PC-3 (cell line): Measurements from ENCODE around the gene TMCC2. TPM values are rescaled to one million over a fixed set of nuclear protein-coding genes. Genes with fewer than 3 reads are reported as not detected.

ENCODE experiments used
- ATAC-seq: fragments of 200-7000 bp; cut with Tn5 transposase; 2 replicates; pipeline ENCODE4 v1.9.1; 2020; ENCODE audit warnings: mild to moderate bottlenecking, moderate library complexity
- BruUV-seq: library from RNA; stranded (reverse); fragments of 400-500 nt; replicated peaks from 2 replicates; lab custom pipeline; 2021; lab: Mats Ljungman, UMichigan
- CTCF ChIA-PET: fragments of 300-600 bp; sonication (Branson Sonifier 250); formaldehyde crosslinking; loops from one replicate; lab custom pipeline; 2022; ENCODE audit warnings: antibody characterized with exemption; lab: Charles Lee
- POLR2A ChIA-PET: fragments of 300-600 bp; sonication (Branson Sonifier 250); formaldehyde crosslinking; loops from one replicate; lab custom pipeline; 2022; ENCODE audit warnings: antibody characterized with exemption; ENCODE audit not compliant: unreplicated experiment; lab: Charles Lee
- DNase-seq: peaks from one replicate; pipeline ENCODE4 v3.0.0-alpha.2; 2015
- H2AFZ ChIP-seq: fragments of 300-600 bp; sonication (generic); 2 replicates; pipeline ENCODE4 v1.6.0; 2016; ENCODE audit warnings: antibody characterized with exemption, low read length
- H3F3A ChIP-seq: fragments of 300-600 bp; sonication (generic); one replicate; pipeline ENCODE4 v1.6.0; 2017; ENCODE audit warnings: antibody characterized with exemption, low read length, control low read depth, mild to moderate bottlenecking; ENCODE audit not compliant: unreplicated experiment
- H3K27ac ChIP-seq: fragments of 300-600 bp; sonication (generic); 2 replicates; pipeline ENCODE4 v1.5.1; 2016; ENCODE audit warnings: mild to moderate bottlenecking, low read length
- H3K27me3 ChIP-seq: fragments of 300-600 bp; sonication (generic); 2 replicates; pipeline ENCODE4 v1.6.1; 2016; ENCODE audit warnings: low read length, mixed read lengths
- H3K36me3 ChIP-seq: fragments of 300-600 bp; sonication (generic); 2 replicates; pipeline ENCODE4 v1.6.1; 2016; ENCODE audit warnings: low read depth, mixed run types, low read length, mixed read lengths
- H3K4me1 ChIP-seq: fragments of 300-600 bp; sonication (generic); 2 replicates; pipeline ENCODE4 v1.5.1; 2016; ENCODE audit warnings: low read length; ENCODE audit not compliant: insufficient read depth
- H3K4me2 ChIP-seq: fragments of 300-600 bp; sonication (generic); 2 replicates; pipeline ENCODE4 v1.6.0; 2016; ENCODE audit warnings: low read length
- H3K4me3 ChIP-seq: fragments of 300-600 bp; sonication (generic); 2 replicates; pipeline ENCODE4 v1.5.1; 2016; ENCODE audit warnings: mild to moderate bottlenecking, low read length, mixed read lengths
- H3K79me2 ChIP-seq: fragments of 300-600 bp; sonication (generic); 2 replicates; pipeline ENCODE4 v1.6.1; 2017; ENCODE audit warnings: low read length, mixed read lengths
- H3K9ac ChIP-seq: fragments of 300-600 bp; sonication (generic); 2 replicates; pipeline ENCODE4 v1.6.0; 2016; ENCODE audit warnings: mild to moderate bottlenecking, low read length
- H3K9me2 ChIP-seq: fragments of 300-600 bp; sonication (generic); replicated peaks from 2 replicates; pipeline ENCODE4 v1.6.1; 2016; ENCODE audit warnings: mixed run types, low read length, mixed read lengths
- H3K9me3 ChIP-seq: fragments of 300-600 bp; sonication (generic); 2 replicates; pipeline ENCODE4 v1.6.1; 2016; ENCODE audit warnings: low read length, mixed read lengths
- H4K20me1 ChIP-seq: fragments of 300-600 bp; sonication (generic); 2 replicates; pipeline ENCODE4 v1.6.1; 2016; ENCODE audit warnings: low read length, mixed read lengths
- EZH2 ChIP-seq: fragments of 300-600 bp; sonication (generic); IDR thresholded peaks from one replicate; pipeline ENCODE4 v1.6.1; 2017; ENCODE audit warnings: antibody characterized with exemption, mild to moderate bottlenecking, low read length; ENCODE audit not compliant: unreplicated experiment
- EZH2phosphoT487 ChIP-seq: fragments of 300-600 bp; sonication (generic); IDR thresholded peaks from 2 replicates; pipeline ENCODE4 v1.6.1; 2018; ENCODE audit warnings: mild to moderate bottlenecking, antibody characterized with exemption, low read length, borderline replicate concordance
- intact Hi-C: fragments of 100-400 bp; cut with micrococcal nuclease; formaldehyde crosslinking; loops from 2 replicates; pipeline ENCODE4 v1.9.0; 2023
- total RNA-seq: library from RNA; depleted of rRNA; stranded (reverse); fragments of >200 nt; gene quantifications from 2 replicates; pipeline ENCODE4 v1.2.3, GENCODE V29; 2014
- TF ChIP-seq, protein P1 (sequence below): fragments of 300-600 bp; sonication (generic); conservative IDR thresholded peaks from 2 replicates; pipeline ENCODE4 v1.5.1; 2017; ENCODE audit warnings: antibody characterized with exemption, low read depth, mild to moderate bottlenecking, low read length

Gene TMCC2
- total RNA-seq, 1 experiment from 2014 or later = 8.7 TPM

DNA sequence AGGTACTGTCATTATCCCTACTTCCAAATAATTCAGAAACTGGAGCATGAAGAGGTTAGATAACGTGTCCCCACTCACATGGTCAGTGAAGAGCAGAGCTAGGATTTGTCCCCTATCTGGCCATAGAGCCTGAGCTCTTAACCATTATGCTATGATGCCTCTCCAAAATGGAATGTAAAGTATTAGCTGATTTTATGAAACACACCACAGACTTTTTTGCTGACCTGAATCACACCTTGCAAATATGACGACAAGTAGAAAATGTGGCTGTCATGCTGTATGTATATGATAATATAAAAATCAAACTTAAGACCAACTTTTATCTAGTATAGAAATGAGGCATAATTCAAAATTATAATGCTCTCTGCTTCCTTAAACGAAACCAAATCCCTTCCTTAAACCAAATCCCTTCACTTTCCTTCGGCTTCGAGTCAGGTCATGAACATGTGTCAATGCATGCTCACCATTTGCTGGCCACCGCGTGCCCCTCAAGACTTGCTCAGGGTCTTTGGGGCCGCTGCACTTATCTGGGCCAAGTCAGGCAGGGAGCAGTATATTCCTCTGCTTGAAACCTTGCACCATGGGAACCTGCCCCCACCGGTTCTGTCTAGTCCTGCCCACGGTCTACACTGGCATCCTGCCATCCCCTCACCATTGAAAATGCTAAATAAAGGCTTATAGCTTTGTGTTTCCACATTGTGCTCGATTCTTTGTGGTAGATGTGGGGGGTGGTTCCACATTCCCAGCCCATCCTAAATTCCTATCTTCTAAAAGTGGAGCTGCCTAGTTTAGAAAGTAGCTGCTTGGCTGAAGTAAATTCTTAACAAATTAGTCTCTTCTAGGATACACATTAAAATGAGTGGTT lies 1.6 kb upstream of the TMCC2 start:
- no peak overlapping the region for H3K4me3 ChIP-seq
- CTCF ChIA-PET = no interaction called here
- BruUV-seq = no TSS peak

DNA sequence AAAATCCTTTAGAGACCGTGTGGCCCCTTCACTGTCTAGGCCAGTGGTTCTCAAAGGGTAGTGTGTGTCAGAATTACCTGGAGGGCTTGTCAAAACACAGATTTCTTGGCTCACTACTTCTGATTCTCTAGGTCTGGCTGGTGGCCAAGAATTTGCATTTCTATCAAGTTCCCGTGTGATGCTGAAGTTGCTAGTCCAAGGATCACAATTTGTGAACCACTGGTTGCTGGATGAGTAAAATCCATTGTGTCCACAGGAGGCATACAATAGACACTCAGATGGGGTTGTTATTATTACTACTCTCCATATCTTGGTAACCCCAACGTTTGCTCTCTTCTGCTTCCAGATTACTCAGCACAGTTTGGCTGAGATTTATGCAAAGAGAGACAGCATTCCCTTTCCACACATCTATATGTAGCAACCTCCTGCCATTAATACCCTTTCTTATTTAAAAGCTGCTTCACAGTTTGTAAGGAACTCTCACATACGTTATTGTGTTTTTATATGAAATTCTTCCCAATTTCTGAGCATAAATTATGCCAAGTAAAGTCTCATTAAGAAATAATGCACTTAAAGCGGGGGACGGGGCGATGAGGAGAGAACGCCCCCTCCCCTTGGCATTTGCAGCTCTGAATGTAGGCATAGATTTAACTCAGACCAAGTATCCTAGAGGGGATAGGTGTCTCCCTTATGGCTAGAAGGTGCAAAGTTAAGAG lies 720 bp upstream of the TMCC2 start:
- no peaks in the 10 kb centered on the region for H3K36me3 ChIP-seq
- ChIA-PET CTCF (interaction anchor here (0.5 kb wide), 1 partner anchor 85 kb away, joined by 3 read pairs; no protein-coding TSS in a partner anchor), POLR2A (interaction anchor here (0.6 kb wide), 1 partner anchor 19 kb away, joined by 3 read pairs; no protein-coding TSS in a partner anchor)
- H4K20me1 ChIP-seq = no peaks in the 10 kb centered on the region
- no peaks in the 10 kb centered on the region for H3K27me3 ChIP-seq
- BruUV-seq = no TSS peak
- H2AFZ ChIP-seq = peak overlapping the region; percentile 92
- H3K79me2 ChIP-seq = no peaks in the 10 kb centered on the region
- intact Hi-C loops = loop anchor here (1.0 to 5.0 kb wide), 2 partner anchors 50 to 105 kb away; no protein-coding TSS in a partner anchor
- peak overlapping the region; percentile 41 for H3K9ac ChIP-seq
- peak overlapping the region; percentile 96 for H3K4me2 ChIP-seq
- no peaks in the 10 kb centered on the region for H3F3A ChIP-seq
- no peaks in the 10 kb centered on the region for H3K9me2 ChIP-seq
- peak overlapping the region; percentile 75 for H3K4me3 ChIP-seq
- no peak overlapping the region for H3K27ac ChIP-seq
- no peaks in the 10 kb centered on the region for H3K9me3 ChIP-seq
- DNase-seq = peak; percentile 63
- H3K4me1 ChIP-seq = peaks cover 19% of the 10 kb centered on the region
- TF ChIP-seq, protein P1, sequence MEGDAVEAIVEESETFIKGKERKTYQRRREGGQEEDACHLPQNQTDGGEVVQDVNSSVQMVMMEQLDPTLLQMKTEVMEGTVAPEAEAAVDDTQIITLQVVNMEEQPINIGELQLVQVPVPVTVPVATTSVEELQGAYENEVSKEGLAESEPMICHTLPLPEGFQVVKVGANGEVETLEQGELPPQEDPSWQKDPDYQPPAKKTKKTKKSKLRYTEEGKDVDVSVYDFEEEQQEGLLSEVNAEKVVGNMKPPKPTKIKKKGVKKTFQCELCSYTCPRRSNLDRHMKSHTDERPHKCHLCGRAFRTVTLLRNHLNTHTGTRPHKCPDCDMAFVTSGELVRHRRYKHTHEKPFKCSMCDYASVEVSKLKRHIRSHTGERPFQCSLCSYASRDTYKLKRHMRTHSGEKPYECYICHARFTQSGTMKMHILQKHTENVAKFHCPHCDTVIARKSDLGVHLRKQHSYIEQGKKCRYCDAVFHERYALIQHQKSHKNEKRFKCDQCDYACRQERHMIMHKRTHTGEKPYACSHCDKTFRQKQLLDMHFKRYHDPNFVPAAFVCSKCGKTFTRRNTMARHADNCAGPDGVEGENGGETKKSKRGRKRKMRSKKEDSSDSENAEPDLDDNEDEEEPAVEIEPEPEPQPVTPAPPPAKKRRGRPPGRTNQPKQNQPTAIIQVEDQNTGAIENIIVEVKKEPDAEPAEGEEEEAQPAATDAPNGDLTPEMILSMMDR = no peak
- peak; percentile 6 for ATAC-seq

More for the DNA sequence above, 1.6 kb upstream of the TMCC2 start:
- DNase-seq (peak; percentile 15), ATAC-seq (no peak)
- no peak for TF ChIP-seq EZH2phosphoT487
- Histone ChIP-seq H3K4me1 (peaks cover 19% of the 10 kb centered on the region), H3K9me3 (no peaks in the 10 kb centered on the region), H3F3A (no peaks in the 10 kb centered on the region), H2AFZ (peak overlapping the region; percentile 92; the same call in 1 of the 2 replicates), H4K20me1 (no peaks in the 10 kb centered on the region), H3K79me2 (no peaks in the 10 kb centered on the region), H3K27ac (no peak overlapping the region), H3K9me2 (no peaks in the 10 kb centered on the region), H3K36me3 (no peaks in the 10 kb centered on the region), H3K4me2 (peak overlapping the region; percentile 96; the same call in 1 of the 2 replicates), H3K9ac (no peak overlapping the region), H3K27me3 (no peaks in the 10 kb centered on the region)
- POLR2A ChIA-PET = no interaction called here
- intact Hi-C loops = loop anchor here (5.0 kb wide), 1 partner anchor 49 kb away; no protein-coding TSS in a partner anchor

GRCh38 chr1:205228093-205228521 lies 361 bp downstream of the TMCC2 start:
- H3K9ac ChIP-seq = no peak overlapping the region
- H3K36me3 ChIP-seq = no peaks in the 10 kb centered on the region
- H3K79me2 ChIP-seq = no peaks in the 10 kb centered on the region
- no peaks in the 10 kb centered on the region for H3K9me2 ChIP-seq
- peak overlapping the region; percentile 90 for H2AFZ ChIP-seq
- ChIA-PET CTCF (interaction anchor here (0.6 to 3.0 kb wide), 6 partner anchors 29 to 421 kb away, joined by 4 to 22 read pairs (median 10); no protein-coding TSS in a partner anchor), POLR2A (no interaction called here)
- H3K4me2 ChIP-seq = peak overlapping the region; percentile 99
- H4K20me1 ChIP-seq = no peaks in the 10 kb centered on the region
- no peaks in the 10 kb centered on the region for H3K27me3 ChIP-seq
- peak overlapping the region; percentile 81 for H3K4me3 ChIP-seq
- no peak for DNase-seq
- peak; percentile 45 for ATAC-seq
- H3K27ac ChIP-seq = no peak overlapping the region
- H3F3A ChIP-seq = no peaks in the 10 kb centered on the region
- intact Hi-C loops = loop anchor here (2.0 to 5.0 kb wide), 2 partner anchors 17 to 51 kb away; partner anchors contain the start of gene DSTYK
- no TSS peak for BruUV-seq
- peaks cover 19% of the 10 kb centered on the region for H3K4me1 ChIP-seq
- TF ChIP-seq EZH2 (no peak), EZH2phosphoT487 (no peak)
- TF ChIP-seq, protein P1 = no peak
- H3K9me3 ChIP-seq = no peaks in the 10 kb centered on the region
